Measurements from ENCODE around the gene KPNB1. TPM values are rescaled to one million over a fixed set of nuclear protein-coding genes. Genes with fewer than 3 reads are reported as not detected.

KPNB1 gene
- total RNA-seq, 1 experiment from 2014 or later = 681 TPM

GRCh38 chr17:47692137-47692894 lies 42.6 kb downstream of the KPNB1 start:
- peaks cover 2% of the 10 kb centered on the region; the same call in 1 of the 2 replicates for H3K27me3 ChIP-seq (replicated peaks)
- H3K36me3 ChIP-seq = peaks cover 4% of the 10 kb centered on the region
- no peak for DNase-seq (ENCODE audit: low read depth in 1 of 2, low spot score in 2 of 2)
- no peak overlapping the region for H3K4me3 ChIP-seq
- H3K27ac ChIP-seq = no peak overlapping the region
- H3K9me3 ChIP-seq (replicated peaks) = no peaks in the 10 kb centered on the region
- H3K4me1 ChIP-seq (replicated peaks) = peaks cover 15% of the 10 kb centered on the region

- Histone ChIP-seq H3K4me3 (peak overlapping the region; percentile 60), H3K9me3 (replicated peaks) (no peaks in the 10 kb centered on the region), H3K4me1 (replicated peaks) (peaks cover 12% of the 10 kb centered on the region), H3K36me3 (no peaks in the 10 kb centered on the region), H3K27me3 (replicated peaks) (no peaks in the 10 kb centered on the region; the same call in 1 of the 2 replicates), H3K27ac (no peak overlapping the region)
- DNase-seq (ENCODE audit: low read depth in 1 of 2, low spot score in 2 of 2) = no peak
Measured at GRCh38 chr17:47692895-47693730, 43.4 kb downstream of the KPNB1 start.

- Histone ChIP-seq H3K36me3 (no peaks in the 10 kb centered on the region), H3K27ac (no peak within 1 kb of the TSS), H3K4me3 (peak within 1 kb of the TSS; percentile 60), H3K27me3 (replicated peaks) (no peaks in the 10 kb centered on the region; the same call in 1 of the 2 replicates), H3K4me1 (replicated peaks) (peaks cover 12% of the 10 kb centered on the region), H3K9me3 (replicated peaks) (no peaks in the 10 kb centered on the region)
- peak; percentile 33 to 62 for DNase-seq (ENCODE audit: low read depth in 1 of 2, low spot score in 2 of 2)
Measured at GRCh38 chr17:47693731-47694580, 44.2 kb downstream of the KPNB1 start, which contains the start of gene TBKBP1. Gene TBKBP1 (plus strand): TSS chr17:47694161. CDS start chr17:47696113, 1,952 bp downstream.

- Histone ChIP-seq H3K27ac (no peak overlapping the region), H3K4me1 (replicated peaks) (peaks cover 12% of the 10 kb centered on the region), H3K27me3 (replicated peaks) (no peaks in the 10 kb centered on the region; the same call in 1 of the 2 replicates), H3K9me3 (replicated peaks) (no peaks in the 10 kb centered on the region), H3K4me3 (peak overlapping the region; percentile 60), H3K36me3 (no peaks in the 10 kb centered on the region)
- DNase-seq (ENCODE audit: low read depth in 1 of 2, low spot score in 2 of 2) = peak in 1 of 2 experiments; percentile 54
Measured at GRCh38 chr17:47694581-47695428, 45.1 kb downstream of the KPNB1 start.

GRCh38 chr17:47695429-47696376 lies 46.0 kb downstream of the KPNB1 start:
- no peaks in the 10 kb centered on the region for H3K9me3 ChIP-seq (replicated peaks)
- no peaks in the 10 kb centered on the region; the same call in 1 of the 2 replicates for H3K27me3 ChIP-seq (replicated peaks)
- no peak overlapping the region for H3K27ac ChIP-seq
- peaks cover 12% of the 10 kb centered on the region for H3K4me1 ChIP-seq (replicated peaks)
- DNase-seq (ENCODE audit: low read depth in 1 of 2, low spot score in 2 of 2) = peak in 1 of 2 experiments; percentile 52
- H3K36me3 ChIP-seq = no peaks in the 10 kb centered on the region
- H3K4me3 ChIP-seq = no peak overlapping the region; the same call in 1 of the 2 replicates

- no peak overlapping the region for H3K27ac ChIP-seq
Measured at GRCh38 chr17:47696717-47697642, 47.3 kb downstream of the KPNB1 start.

GRCh38 chr17:47697906-47698711 lies 48.4 kb downstream of the KPNB1 start:
- Histone ChIP-seq H3K27me3 (replicated peaks) (no peaks in the 10 kb centered on the region), H3K9me3 (replicated peaks) (no peaks in the 10 kb centered on the region), H3K27ac (no peak overlapping the region), H3K4me1 (replicated peaks) (peaks cover 11% of the 10 kb centered on the region), H3K36me3 (no peaks in the 10 kb centered on the region), H3K4me3 (no peak overlapping the region)
- no peak for DNase-seq (ENCODE audit: low read depth in 1 of 2, low spot score in 2 of 2)

More at GRCh38 chr17:47696717-47697642, 47.3 kb downstream of the KPNB1 start:
- Histone ChIP-seq H3K27me3 (replicated peaks) (no peaks in the 10 kb centered on the region; the same call in 1 of the 2 replicates), H3K9me3 (replicated peaks) (no peaks in the 10 kb centered on the region), H3K36me3 (no peaks in the 10 kb centered on the region), H3K4me1 (replicated peaks) (peaks cover 12% of the 10 kb centered on the region), H3K4me3 (no peak overlapping the region)
- no peak for DNase-seq (ENCODE audit: low read depth in 1 of 2, low spot score in 2 of 2)

GRCh38 chr17:47698749-47699535 lies 49.2 kb downstream of the KPNB1 start:
- Histone ChIP-seq H3K36me3 (no peaks in the 10 kb centered on the region), H3K4me1 (replicated peaks) (peaks cover 5% of the 10 kb centered on the region), H3K9me3 (replicated peaks) (no peaks in the 10 kb centered on the region), H3K27ac (no peak overlapping the region), H3K4me3 (no peak overlapping the region), H3K27me3 (replicated peaks) (no peaks in the 10 kb centered on the region)
- DNase-seq (ENCODE audit: low read depth in 1 of 2, low spot score in 2 of 2) = peak; percentile 71 to 74

GRCh38 chr17:47699536-47699840 lies 49.8 kb downstream of the KPNB1 start:
- no peaks in the 10 kb centered on the region for H3K9me3 ChIP-seq (replicated peaks)
- no peaks in the 10 kb centered on the region for H3K36me3 ChIP-seq
- no peak for DNase-seq (ENCODE audit: low read depth in 1 of 2, low spot score in 2 of 2)
- no peaks in the 10 kb centered on the region for H3K27me3 ChIP-seq (replicated peaks)
- no peak overlapping the region for H3K4me3 ChIP-seq
- H3K27ac ChIP-seq = no peak overlapping the region
- peaks cover 5% of the 10 kb centered on the region for H3K4me1 ChIP-seq (replicated peaks)

Data from SJSA1 (cell line).